ENCODE measurements around the gene GXYLT1.
"Not testable (repeated sequence)": the region's sequence is repeated elsewhere in the genome, so short reads cannot be mapped to it uniquely, and the experiment has no call there.

Gene GXYLT1, protein sequence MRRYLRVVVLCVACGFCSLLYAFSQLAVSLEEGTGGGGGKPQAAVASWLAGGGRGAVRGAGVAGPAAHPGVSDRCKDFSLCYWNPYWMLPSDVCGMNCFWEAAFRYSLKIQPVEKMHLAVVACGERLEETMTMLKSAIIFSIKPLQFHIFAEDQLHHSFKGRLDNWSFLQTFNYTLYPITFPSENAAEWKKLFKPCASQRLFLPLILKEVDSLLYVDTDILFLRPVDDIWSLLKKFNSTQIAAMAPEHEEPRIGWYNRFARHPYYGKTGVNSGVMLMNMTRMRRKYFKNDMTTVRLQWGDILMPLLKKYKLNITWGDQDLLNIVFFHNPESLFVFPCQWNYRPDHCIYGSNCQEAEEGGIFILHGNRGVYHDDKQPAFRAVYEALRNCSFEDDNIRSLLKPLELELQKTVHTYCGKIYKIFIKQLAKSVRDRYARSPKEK

DNA sequence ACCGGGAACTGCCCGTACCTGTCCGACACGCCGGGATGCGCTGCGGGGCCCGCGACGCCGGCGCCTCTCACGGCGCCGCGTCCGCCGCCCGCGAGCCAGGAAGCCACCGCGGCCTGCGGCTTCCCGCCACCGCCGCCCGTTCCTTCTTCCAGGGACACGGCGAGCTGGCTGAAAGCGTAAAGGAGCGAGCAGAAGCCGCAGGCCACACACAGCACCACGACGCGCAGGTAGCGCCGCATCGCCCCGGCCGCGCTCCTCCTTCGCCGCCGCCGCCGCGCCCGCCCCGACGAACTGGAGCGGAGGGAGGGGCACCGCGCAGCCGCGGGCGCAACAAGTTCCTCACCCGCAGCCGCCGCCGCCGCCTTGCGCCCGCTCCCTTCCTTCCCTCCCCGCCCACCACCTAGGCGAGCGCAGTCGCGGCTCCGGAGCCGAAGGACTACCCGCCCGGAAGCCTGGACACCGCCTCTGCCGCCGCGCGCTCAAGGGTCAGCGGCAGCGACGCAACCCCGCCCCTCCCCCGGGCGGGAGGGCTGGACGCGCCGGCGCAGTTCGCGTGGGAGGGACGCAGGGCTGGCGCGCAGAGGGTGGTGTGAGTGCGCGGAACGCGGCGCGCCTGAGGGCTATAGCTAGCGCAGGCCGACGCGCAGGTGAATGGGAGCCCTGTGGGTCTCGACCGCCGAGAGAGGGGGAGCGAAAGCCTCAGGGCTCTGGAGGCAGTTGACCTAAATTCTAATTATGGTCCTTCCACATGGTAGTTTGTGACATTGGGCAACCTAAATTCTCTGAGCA, at the start of gene GXYLT1:
GXYLT1 (minus strand) TSS at position 467 of the 789 bp plus-strand sequence; CDS start at position 239, 228 bp downstream.
- peak; percentile 82 for DNase-seq

DNA sequence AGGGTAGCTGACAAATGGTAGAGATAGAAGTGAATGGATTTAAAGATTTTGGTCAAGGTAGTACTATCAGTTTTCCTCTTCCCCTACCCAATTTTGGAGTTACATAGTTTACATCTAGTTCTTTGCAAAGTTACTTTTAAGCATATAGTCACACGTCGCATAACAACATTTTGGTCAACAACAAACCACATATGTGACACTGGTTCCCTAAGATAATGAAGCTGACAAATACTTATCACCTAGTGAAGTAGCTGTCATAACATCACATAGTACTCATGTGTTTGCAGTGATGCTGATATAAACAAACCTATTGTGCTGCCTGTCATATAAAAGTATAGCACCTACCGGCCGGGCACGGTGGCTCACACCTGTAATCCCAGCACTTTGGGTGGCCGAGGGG, 48.0 kb upstream of the GXYLT1 start:
- DNase-seq: no peak

DNA sequence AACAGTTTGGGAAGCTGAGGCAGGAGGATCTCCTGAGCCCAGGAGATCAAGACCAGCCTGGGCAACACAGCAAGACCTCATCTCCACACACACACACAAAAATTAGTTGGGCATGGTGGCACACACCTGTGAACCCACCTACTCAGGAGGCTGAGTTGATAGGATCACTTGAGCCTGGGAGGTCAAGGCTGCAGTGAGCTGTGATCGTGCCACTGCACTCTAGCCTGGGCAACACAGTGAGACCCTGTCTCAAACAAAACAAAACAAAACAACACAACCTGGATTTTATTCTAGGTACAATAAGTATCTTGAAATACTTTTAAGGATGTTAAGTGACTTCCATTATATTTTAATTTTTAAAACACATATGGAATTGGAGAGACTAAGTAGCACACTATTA, 47.6 kb upstream of the GXYLT1 start:
- no peak for DNase-seq

DNA sequence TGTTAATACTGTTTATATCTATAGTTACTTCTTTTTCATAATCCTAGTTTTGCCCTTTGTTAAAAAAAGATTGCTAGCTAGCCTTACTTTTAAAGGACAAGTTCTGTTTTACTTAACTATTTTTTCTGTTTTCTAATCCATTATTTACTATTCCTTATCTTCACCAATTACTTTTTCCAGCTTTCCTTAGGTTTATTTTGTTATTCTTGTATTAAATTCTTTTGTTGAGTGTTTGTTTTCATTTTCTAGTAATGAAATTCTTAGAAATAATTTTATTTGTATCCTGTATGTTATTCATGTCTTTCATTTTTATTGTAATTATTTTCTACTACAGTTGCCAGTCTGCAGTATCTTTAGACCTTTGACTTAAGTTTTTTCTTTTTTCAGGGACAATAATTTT, 45.7 kb upstream of the GXYLT1 start:
- DNase-seq: no peak

DNA sequence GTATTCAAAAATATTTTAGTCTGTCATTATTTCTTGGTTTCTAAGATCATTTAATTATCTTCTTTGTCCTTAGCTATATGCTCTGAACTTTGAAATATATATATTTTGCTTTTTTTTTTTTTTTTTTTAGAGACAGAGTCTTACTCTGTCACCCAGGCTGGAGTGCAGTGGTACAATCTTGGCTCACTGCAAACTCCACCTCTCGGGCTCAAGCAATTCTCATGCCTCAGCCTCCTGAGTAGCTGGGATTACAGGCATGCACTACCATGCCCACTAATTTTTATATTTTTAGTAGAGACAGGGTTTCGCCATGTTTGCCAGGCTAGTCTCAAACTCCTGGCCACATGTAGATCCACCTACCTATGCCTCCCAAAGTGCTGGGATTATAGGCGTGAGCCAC, 43.6 kb upstream of the GXYLT1 start:
- not testable (repeated sequence) for DNase-seq

DNA sequence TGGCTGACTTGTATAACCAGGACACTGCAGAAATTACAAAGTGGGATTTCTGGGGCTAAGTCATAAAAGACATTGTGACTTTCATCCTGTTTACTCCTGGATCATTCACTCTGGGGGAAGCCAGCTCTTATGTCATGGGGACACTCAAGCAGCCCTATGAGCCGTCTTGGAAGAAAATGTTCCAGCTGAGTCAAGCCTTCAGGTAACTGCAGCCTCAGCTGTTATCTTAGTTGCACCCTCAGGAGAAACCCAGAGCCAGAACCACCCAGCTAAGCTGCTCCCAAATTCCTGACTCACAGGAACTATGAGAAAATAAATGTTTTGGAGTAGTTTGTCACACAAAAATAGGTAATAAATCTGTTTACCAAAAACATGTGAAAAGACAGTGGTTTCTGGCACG, 43.1 kb upstream of the GXYLT1 start:
- DNase-seq: no peak

DNA sequence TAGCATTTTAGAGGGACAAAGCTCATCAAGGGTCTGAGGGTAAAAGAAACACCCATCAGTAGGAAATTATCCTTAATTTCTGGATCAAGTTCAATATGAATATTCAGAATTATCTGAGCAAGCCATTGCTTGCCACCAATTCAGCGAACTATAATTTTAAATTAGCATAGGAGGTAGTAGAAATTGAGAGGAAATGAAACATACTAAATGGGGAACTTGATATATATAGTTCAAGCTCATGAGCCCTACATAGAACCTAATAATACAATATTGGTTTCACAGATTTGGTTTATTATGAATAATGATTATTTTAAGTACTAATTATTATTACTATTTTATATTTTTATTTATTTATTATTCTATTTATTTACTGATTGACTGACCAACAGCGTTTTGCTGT, 42.1 kb upstream of the GXYLT1 start:
- DNase-seq: no peak

DNA sequence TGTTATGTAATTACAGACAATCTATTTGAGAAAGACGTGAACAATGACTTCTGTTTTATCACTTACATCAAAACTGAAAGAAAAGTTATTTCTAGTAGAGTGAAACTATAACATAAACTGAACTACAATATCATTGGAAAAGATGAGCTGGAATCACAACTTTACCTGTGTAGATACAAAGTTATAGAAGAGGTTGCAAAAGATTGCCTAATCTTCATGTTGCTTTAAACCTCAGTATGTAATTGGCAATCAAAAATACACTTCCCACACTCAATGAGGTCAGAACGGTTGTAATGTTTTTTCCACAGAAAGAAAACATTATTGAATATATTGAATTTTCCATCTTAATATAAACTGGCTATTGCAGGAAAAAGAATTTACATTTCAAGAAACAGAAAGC, 37.7 kb upstream of the GXYLT1 start:
- no peak for DNase-seq

DNA sequence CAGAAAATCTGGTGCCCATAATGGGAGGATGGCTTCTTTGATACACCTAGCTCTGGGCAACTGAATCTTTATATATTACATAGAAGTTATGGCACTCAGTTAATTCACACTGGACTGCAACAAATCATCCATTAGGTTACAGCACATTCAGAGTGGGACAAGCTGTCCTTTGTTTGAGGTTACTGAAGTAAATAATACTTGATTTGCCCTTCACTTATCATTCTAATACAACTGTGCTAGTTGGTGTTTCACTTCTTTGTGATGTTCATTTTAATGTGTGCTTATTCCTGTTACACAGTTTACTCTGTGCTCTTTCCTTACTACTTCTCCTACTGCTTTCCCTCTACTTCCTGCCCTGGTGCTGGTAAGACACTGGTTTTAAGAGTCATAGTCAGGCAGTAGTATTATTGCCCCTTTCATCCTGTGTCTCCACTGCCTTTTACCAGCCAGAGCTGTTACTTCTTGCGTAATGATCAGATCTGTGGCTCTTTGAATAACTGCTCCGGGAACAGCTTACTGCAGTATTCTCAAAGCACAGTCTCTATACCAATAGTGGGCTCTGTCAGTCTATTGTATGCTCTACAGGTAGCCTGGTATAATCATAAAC, 36.4 kb upstream of the GXYLT1 start:
- DNase-seq: no peak

DNA sequence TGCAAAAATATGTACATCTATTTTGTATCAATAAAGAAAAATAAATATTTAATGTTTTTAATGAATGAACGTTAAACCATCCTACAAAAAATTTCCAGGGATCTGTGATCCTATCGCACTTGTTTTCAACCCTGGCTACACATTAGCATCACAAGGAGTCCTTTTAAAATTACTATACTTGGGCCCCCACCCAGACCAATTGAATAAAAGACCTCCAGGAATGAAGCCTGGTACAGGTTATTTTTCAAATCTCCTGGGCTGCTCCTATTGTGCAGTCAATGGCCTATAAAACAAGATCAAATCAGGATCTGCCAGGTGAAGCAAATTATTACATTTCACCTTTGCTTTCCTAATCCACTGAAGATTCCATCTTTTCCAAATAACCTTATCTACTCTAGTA, 33.4 kb upstream of the GXYLT1 start:
- no peak for DNase-seq

DNA sequence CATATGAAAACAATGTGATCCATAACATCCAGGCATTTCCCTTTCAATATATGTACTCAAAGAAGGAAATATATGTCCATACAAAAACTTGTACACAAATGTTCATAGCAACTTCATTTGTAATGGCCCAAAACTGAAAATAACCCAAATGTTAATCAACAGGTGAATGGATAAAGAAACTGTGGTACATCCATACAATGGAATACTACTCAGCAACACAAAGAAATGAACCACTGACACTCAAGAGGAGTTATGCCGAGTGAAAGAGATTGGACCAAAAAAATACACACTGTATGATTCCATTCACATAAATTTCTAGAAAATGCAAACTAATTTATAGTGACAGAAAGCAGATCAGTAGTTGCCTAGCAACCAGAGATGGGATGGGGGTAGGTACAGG, 30.3 kb upstream of the GXYLT1 start:
- DNase-seq: no peak

DNA sequence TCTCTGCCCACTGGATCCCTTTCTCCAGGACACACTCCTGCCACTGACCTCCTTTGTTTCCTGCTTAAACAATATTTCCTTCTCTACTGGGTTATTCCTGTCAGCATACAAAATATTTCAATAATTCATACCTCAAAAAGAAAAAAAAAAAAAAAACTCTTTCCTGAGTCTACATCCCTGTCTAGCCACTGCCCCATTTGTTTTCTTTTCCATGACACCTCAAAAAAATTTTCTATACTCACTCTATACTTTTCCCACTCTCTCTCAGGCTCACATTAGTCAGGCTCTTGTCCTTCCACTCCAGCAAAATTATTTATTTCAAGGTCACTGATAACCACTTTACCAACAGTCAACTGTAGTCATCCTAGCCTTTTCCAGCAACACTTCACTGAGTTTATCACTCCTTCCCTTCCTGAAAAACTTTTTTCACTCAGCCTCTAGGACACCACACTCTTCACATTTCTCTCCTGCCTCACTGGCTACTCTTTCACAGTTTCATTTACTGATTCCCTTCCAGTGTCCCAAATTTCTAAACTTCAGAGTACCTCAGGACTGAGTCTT, 29.4 kb upstream of the GXYLT1 start:
- DNase-seq: no peak

DNA sequence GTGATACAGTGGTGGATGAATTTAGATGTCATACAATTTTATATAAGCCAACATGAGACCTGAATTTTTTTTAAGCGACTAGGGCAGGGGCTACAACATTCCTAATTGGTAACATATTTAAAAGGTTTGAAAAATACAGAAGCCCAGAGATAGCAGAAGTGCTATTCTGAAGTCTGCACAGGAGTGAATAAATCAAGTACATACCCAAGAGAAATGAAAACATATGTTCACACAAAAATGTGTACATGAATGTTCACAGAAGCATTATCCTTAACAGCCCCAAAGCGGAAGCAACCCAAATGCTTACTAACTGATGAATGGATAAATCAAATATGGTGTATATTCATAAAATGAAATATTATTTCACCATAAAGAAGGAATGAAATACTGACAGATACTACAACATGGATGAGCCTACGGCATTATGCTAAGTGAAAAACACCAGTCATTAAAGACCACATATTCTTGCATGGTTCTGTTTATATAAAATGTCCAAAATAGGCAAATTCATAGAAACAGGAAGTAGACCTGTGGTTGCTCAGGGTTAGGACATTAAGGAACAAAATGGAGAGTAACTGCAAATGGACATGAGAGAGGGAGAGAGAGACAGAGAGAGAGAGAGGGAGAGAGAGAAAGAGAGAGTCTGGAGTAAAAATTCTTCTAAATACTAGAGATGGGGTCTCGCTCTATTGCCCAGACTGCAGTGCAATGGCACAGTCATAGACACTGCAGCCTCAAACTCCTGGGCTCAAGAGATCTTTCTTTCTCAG, 28.0 kb upstream of the GXYLT1 start:
- no peak for DNase-seq

DNA sequence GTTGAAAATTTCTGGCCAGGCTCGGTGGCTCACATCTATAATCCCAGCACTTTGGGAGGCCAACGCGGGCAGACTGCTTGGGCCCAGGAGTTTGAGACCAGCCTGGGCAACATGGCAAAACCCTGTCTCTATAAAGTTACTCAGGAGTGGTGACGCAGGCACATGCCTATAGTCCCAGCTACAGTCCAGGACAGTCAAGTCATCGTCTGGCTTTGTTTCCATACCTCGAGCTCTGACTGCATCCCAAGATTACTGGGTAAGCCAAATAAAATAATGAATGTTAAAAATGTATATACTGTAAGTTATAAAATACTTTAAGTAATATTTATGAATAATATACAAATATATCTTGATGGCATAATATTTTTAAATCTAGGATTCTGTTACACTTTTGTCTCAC, 23.0 kb upstream of the GXYLT1 start:
- DNase-seq: no peak

DNA sequence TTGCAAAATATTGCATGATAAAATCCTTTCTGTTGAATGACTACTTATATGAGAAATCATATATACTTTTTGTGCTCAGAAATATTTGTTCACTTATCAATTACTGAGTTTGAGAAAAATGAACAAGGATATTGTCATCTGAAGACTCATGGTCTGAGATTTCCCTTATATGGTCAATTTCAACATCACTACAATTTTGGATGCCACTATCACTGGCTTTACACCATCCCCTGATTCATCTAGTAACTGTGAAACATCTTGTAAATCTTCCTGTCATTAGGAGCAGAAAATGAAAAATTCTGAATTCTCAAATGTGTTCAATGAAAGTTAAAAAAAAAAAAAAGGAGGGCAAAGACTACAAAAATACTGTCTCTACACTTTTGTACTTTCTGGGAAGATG, 21.8 kb upstream of the GXYLT1 start:
- DNase-seq: no peak

DNA sequence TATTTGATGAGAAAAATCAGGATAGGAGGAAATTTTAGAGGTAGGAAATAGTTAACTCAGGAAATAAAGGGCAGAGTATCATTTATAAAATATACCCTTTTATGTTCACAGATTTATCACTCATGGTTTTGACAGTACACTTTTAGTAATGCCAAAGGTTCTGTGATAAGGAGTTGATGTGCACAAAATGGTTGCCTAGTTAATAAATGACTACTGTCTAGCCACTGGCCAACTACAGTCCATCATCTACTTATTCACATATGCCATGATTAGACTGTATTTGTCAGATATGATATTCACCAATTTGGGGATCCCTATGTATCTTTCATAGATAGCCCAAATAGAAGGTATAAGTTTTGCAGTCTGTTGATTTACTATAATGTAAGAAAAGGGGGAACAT, 19.2 kb upstream of the GXYLT1 start:
- no peak for DNase-seq

DNA sequence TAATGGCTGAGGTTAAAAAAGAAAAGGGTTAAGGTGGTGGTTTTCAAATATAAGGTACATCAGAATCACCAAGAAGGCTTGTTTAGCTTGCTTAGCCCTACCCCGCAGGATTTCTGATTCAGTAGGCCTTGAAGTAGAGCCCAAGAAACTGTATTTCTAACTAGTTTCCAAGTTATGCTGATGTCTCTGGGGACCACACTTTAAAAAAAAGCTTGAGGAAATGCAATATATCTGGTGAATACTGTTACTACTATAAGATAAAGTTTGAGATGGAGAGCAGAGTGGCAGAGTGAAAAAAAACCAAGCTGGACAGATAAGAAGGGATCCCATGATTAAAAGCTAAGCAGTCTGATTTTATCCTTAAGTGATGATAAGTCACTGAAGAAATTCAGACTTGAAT, 18.3 kb upstream of the GXYLT1 start:
- DNase-seq: no peak

DNA sequence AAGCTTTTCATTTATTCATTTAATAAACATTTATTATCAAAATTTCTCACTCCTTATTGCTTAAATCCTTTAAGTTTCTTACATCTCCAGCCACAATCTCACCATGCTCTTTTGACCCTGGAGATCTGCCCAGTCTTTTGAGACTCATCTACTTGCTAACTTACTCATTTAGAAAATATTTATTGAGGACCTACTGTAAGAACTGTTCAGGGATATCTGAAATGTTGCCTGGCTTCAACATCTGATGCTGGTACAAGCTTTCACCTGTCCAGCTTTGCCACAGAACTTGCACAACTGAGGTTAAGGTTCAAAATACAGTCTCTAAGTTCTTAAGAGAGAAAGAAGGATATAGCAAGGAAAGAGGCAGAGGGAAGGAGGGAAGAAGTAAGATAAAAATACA, 17.5 kb upstream of the GXYLT1 start:
- no peak for DNase-seq

DNA sequence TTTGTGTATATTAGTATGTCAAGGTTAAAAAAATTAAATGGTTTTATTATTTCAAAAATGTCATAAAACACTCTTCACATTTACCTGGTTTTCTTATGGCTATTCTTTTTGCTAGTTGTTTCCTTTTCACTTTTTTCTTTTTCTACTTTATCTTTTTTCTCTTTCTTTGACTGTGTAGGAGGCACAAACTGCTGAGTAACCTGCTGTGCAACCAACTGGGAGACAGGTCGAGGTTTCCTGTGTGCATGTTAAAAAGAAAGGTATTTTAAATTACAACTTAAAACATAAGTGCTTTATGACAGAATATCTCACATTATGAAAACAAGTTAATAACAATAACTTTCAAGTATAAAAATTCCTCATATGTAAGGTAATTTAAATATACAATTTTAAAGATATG, 16.9 kb upstream of the GXYLT1 start:
- DNase-seq: no peak

DNA sequence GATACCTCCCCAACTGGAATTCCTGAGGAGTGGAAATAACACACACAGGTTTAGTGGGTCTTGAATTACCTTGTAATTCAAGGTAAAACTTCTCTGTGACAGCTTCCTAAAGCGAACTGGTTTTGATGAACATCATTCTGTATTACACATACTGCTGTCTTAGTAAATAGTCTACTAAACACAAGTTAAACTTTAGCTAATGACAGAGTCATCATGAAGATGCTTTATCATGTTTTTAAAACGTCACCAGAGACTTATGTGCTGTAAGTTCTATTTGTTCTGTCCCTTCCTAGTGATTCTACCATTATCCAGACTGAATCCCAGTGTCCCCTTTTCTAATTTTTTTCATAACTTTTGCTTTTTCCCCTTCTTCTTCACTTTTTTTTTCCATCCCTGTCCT, 11.6 kb upstream of the GXYLT1 start:
- DNase-seq: no peak

DNA sequence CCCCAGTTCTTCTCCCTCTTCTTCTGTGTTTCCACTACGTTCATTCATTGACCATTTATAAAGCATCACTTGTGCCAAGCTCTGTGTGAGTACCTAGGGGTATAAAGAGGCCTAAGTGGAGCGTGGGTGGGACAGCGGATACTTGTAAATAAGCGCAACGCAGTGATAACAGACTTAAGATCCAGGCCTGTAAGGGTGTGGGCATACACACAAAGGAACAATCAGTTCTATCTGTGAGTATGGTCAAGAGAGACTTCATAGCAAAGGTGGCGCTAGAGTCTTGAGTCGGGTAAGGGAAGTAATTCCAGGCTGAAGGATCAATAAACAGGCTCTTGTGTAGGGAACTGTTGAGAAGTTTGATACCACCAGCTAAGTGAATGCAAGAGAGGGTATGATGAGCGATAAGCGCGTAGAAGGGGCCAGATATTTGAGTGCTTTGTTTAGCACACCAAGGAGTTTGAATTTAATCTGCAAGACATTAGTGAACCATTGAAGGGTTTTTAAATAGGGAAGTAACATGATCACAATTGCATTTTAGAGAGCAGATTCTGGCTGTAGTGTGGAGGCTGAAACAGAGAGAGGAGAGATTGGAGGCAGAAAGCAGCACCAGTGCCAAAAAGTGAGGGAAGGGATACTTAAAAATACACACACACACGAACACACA, 1.0 kb upstream of the GXYLT1 start:
- no peak for DNase-seq

DNA sequence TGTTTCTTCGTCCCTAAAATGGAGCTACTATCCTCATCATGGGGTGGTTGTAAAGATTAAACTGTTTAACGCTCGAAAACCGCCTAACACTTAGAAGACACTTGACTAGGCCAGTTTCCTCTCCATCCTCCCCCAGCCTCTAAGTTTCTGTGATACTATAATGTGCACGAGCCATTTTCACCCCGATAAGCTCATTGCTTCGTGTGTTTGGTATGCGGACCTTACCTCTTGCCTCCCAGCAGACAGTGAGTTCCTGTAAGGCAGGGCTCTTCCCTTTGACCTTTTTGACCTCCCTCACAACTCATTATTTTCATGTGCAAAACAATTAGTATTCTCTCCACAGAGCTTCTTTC, 499 bp upstream of the GXYLT1 start:
- DNase-seq: no peak

DNA sequence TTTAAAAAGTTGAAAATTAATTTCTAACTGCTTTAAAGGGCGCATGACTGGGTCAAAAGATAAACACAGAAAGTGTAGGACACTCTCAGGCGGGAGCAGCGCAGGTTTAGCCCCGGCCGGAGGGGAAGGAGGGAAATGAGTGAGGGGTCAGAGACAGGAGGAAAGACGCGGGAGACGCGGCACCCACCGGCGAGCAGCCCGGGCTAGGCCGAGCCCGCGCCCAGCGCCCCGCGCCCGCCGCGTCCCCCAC, 591 bp downstream of the GXYLT1 start:
- DNase-seq: no peak
